Measurements from ENCODE around the gene MARCHF11.

Gene MARCHF11

DNA sequence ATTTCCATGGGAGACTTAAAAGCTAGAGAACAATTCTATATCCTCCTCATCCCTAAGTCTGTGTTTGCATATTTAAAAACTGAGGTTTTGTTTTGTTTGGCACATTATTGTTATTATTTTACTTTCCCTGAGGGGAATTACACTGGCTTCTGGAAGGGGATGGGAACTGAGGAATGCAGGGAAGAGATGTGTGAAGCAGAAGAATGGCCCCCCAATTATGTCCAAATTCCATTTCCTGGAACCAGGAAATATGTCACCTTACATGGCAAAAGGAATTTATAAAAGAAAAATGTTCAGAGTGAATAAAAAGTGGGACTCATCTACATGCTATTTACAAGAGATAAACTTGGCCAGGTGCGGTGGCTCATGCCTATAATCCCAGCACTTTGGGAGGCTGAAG is 129.8 kb downstream of the MARCHF11 start:
- no peak for DNase-seq

DNA sequence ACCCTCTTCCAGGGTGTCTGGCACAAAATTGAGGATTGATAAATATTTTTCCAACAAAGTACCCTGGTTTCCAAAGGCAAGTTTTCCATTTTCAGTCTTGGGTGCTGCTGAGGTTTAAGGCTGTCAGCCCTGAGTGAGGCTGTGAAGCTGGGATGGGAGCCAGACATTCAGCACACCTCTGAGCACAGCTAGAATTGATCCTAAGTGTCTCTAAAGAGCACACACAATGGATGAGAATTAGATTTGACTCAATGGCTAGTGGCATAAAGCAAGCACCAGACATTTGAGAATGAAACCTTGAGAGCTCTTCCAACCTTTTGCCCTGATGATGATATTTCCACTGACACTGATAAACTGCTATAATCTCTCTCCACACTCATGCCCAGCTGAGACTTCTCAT is 131.5 kb downstream of the MARCHF11 start:
- DNase-seq, result no peak

DNA sequence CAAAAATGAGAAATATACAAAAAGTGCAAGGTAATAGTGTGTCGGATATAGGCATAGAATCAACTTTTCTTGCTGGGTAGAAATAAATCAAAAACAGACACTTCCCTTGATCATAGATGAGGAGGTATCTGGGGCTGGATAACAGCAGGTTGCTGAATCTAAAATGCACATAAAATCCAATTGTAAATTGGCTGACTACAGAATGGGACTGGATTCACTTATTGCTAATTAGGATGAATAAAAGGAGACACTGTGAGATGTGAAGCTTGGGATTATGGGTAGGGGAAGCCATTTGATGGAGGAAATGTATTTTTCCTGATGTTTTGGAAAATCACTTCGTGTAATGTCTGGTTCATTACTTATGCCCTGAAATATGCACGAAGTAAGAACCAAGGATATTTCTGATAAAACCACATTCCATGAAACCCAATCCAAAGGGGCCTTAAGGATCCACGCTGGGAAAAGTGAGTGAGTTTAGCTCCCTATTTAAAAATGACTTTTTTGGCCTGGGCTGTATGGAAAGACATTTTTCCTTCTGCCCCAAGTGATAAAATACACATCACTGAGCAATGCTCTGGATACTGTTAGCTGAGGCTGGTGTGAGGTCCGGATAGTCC is 136.1 kb downstream of the MARCHF11 start:
- DNase-seq, result no peak

DNA sequence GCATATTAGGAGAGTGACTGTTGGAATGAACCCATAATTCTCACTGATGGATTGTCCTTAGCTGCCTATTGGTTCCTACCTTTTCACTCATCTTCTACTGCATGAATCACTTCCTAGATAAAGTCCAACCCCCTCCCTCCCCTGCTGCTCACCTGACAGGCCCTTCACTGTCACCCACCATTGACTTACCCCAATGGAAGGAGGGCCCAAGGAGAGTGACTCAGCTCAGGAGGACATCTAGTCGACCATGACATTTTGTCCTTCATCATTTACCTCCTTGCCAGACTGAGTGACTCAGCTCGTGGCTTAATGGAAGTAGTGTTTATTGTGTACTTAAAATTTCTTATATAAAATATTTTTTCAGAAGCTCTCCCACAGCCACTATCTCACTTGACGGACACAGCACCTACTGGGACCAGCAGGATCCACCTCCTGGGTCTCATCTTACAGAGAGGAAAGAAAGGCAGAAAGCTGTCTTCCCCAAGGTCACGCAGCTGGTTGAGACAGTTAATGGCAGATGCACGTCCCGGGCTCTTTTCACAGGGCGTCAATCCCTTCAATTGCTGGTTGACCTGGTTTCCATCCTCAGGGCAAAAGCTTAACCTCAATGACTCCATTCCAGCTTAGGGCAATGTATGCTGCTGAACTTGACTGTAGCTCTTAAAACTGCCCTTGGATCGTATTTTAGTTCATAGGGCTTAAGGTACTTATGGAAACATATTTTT is 142.3 kb downstream of the MARCHF11 start:
- DNase-seq, result no peak

DNA sequence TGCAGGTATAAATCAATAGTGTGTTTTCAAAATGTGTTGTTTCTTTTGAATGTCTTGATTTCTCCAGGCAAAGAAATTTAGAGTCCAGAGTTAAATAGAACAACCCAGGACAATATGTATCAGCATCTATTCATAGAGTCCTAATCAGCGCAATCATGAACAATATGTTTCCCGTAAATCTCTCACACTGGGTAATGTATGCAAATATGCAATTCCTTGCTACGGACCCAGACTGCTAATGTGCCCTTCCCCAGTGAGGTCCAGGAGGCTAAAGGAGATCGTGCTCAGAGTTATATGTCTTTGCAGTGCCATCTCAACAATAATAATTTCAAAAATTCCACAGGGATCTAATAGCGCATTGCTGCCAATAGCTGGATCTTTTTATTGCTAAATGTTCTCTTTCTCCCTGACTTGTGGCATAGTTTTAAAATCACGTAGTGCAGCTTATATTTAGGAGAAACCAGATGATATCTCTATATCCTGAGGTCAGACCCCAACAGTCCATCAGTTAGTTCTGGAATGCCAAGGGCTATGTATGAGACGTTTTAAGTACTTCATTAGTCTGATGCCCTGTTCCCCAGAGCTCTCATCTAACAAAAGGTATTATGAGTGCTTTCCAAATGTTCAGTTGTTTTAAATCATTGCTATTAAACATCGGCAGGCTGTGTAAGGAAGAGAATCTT is 145.1 kb downstream of the MARCHF11 start:
- DNase-seq, result no peak

DNA sequence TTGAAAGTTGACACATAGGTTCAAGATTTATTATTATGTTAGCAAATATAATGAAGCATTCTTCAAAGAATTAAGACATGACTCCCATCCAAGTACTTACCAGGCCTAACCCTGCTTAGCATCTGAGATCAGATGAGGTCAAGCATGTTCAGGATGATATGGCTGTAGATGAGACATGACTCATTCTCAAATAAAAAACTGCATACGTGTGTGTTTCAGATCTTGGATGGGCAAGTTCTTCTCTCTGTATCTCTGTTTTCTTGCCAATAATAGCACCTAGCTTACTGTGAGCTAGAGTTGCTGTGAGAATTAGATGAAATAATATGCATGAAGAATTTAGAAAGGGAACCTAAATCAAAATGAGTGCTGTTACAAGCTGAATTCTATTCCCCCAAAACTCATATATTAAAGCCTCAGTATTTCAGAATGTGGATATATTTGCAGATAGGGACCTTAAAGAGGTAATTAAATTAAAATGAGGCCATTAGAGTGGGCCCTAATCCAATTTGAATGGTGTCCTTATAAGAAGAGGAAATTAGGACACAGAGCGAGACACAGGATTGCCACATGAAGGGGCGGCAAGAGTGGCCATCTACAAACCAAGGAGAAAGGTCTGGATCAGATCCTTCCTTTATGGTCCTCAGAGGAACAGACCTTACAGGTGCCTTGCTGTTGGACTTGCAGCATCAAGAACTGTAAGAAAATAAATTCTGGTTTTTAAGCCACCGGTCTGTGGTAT is 146.2 kb downstream of the MARCHF11 start:
- no peak for DNase-seq

DNA sequence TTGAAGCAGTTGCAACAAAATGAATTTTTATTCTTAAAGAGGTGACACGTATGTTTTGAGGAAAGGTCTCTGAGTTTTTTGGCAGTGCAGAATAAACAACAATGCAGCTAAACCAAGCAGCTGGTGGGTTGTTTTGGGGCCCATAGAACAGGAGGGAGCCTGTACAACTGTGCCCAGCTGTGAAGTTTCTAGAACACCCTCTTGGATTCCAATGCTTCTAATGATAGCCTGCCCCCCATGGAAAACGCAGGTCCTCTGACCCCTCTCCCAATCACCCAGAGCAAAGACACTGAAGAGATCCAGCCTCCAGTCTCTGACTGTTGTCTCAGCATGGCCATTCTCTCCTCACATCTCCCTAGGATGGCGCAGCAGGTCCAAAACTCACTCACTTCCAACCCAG is 150.9 kb downstream of the MARCHF11 start:
- no peak for DNase-seq

DNA sequence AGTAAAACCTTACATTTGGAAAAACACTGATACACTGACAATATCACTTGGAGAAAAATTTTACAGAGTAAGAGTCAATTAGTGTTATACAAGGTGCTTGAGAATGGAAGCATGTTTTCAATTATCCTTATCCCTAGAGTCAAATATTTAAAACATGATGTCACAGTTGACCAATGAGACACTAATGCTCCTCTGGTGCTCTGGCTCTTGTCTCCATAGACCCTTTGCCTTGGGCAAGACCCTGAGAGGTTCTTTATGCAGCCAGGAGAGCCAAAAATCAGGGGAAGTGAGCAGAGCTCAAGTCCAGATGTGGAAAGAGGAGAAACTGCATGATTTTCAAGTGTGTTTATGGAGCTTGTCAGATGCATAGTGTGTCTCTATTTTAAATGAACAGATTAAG is 153.9 kb downstream of the MARCHF11 start:
- DNase-seq, result no peak

DNA sequence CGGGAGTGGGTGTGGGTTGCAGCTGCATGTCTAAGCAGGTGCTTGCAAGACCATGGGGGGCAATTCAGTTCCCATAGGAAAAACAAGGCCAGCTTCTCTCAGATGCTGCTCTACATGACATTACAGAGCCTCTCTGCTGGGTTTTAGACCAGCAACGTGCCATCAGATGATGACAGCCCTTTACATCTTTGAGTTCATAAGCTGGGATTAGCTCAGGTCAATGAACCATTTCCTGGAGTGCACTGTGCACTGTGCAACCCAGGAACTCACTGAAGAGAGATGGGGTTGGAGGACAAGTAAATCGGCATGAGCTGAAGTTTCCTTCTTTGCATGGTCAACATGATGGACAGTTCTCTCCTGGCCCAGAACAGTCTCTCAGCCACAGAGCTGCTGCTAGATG is 160.6 kb downstream of the MARCHF11 start:
- DNase-seq, result no peak

DNA sequence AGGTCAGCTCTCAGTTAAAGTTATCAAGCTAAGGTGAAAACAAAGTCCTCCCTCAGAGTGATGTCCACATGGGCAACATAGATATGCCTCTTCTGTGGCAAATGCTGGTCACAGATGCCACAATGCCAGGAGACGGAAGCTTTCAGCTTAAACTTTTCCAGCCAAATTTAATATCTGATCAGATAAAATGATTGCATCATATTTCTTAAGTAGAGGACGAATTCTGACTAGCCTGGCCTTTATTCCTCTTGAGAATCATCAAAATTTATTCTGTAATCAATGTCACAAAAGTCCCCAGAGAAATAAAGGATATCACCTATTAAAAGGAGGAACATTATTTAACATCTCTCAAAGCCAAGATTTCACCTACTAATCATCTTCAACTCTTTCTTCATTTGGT is 161.9 kb downstream of the MARCHF11 start:
- no peak for DNase-seq

Data from GF-D8 (cell line).